ENCODE results near the gene ELF3. TPM values are rescaled to one million over a fixed set of nuclear protein-coding genes. Genes with fewer than 3 reads are reported as not detected.

Gene ELF3
- total and polyA plus RNA-seq, 2 of the 13 experiments (the other 11 are each of a cell fraction or from before 2014, with no cell fraction given) = 11.5 to 55.1 TPM

GRCh38 chr1:202056644-202057334 lies 46.4 kb downstream of the ELF3 start (continued):
- TF ChIP-seq MYPOP (CRISPR knock-in tag; IDR thresholded peaks at IDR 0.05) (no peak), HIVEP1 (CRISPR knock-in tag; IDR thresholded peaks at IDR 0.05) (no peak), EED (CRISPR knock-in tag; IDR thresholded peaks at IDR 0.05) (0 out of 2 replicates have a peak, but pooled peaks have one; percentile 54), STAG1 (CRISPR knock-in tag; IDR thresholded peaks at IDR 0.05) (peak; percentile 14), ZNF766 (CRISPR knock-in tag; IDR thresholded peaks at IDR 0.05; ENCODE audit: borderline replicate concordance) (no peak), HDAC6 (IDR thresholded peaks at IDR 0.05; ENCODE audit: low read depth, low read length) (no peak), ZNF205 (CRISPR knock-in tag; IDR thresholded peaks at IDR 0.05) (peak; percentile 100), SATB2 (CRISPR knock-in tag; IDR thresholded peaks at IDR 0.05) (no peak), ZNF138 (CRISPR knock-in tag; IDR thresholded peaks at IDR 0.05; ENCODE audit: low read depth) (no peak), IRF1 (CRISPR knock-in tag; IDR thresholded peaks at IDR 0.05; ENCODE audit: low read depth) (no peak), SAFB2 (CRISPR knock-in tag; IDR thresholded peaks at IDR 0.05; ENCODE audit: borderline replicate concordance, low read depth) (no peak; the same call in 1 of the 2 replicates), ZNF552 (CRISPR knock-in tag; IDR thresholded peaks at IDR 0.05; ENCODE audit: borderline replicate concordance) (no peak), ZFP90 (CRISPR knock-in tag; IDR thresholded peaks at IDR 0.05; ENCODE audit: borderline replicate concordance) (no peak; the same call in 1 of the 2 replicates), ZFP41 (CRISPR knock-in tag; IDR thresholded peaks at IDR 0.05; ENCODE audit: borderline replicate concordance) (no peak), ZNF644 (CRISPR knock-in tag; IDR thresholded peaks at IDR 0.05; ENCODE audit: low read depth) (peak; percentile 25; the same call in 1 of the 2 replicates), POLR2AphosphoS5 (IDR thresholded peaks at IDR 0.05; ENCODE audit: low read depth, low read length) (peak; percentile 40; the same call in 1 of the 2 replicates), ZBTB20 (CRISPR knock-in tag; IDR thresholded peaks at IDR 0.05; ENCODE audit: borderline replicate concordance, low read depth) (no peak), HNF4A (CRISPR knock-in tag; IDR thresholded peaks at IDR 0.05) (no peak)
- TF ChIP-seq, protein P1, sequence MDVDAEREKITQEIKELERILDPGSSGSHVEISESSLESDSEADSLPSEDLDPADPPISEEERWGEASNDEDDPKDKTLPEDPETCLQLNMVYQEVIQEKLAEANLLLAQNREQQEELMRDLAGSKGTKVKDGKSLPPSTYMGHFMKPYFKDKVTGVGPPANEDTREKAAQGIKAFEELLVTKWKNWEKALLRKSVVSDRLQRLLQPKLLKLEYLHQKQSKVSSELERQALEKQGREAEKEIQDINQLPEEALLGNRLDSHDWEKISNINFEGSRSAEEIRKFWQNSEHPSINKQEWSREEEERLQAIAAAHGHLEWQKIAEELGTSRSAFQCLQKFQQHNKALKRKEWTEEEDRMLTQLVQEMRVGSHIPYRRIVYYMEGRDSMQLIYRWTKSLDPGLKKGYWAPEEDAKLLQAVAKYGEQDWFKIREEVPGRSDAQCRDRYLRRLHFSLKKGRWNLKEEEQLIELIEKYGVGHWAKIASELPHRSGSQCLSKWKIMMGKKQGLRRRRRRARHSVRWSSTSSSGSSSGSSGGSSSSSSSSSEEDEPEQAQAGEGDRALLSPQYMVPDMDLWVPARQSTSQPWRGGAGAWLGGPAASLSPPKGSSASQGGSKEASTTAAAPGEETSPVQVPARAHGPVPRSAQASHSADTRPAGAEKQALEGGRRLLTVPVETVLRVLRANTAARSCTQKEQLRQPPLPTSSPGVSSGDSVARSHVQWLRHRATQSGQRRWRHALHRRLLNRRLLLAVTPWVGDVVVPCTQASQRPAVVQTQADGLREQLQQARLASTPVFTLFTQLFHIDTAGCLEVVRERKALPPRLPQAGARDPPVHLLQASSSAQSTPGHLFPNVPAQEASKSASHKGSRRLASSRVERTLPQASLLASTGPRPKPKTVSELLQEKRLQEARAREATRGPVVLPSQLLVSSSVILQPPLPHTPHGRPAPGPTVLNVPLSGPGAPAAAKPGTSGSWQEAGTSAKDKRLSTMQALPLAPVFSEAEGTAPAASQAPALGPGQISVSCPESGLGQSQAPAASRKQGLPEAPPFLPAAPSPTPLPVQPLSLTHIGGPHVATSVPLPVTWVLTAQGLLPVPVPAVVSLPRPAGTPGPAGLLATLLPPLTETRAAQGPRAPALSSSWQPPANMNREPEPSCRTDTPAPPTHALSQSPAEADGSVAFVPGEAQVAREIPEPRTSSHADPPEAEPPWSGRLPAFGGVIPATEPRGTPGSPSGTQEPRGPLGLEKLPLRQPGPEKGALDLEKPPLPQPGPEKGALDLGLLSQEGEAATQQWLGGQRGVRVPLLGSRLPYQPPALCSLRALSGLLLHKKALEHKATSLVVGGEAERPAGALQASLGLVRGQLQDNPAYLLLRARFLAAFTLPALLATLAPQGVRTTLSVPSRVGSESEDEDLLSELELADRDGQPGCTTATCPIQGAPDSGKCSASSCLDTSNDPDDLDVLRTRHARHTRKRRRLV (CRISPR knock-in tag; IDR thresholded peaks at IDR 0.05) = no peak
- TF ChIP-seq, protein P2, sequence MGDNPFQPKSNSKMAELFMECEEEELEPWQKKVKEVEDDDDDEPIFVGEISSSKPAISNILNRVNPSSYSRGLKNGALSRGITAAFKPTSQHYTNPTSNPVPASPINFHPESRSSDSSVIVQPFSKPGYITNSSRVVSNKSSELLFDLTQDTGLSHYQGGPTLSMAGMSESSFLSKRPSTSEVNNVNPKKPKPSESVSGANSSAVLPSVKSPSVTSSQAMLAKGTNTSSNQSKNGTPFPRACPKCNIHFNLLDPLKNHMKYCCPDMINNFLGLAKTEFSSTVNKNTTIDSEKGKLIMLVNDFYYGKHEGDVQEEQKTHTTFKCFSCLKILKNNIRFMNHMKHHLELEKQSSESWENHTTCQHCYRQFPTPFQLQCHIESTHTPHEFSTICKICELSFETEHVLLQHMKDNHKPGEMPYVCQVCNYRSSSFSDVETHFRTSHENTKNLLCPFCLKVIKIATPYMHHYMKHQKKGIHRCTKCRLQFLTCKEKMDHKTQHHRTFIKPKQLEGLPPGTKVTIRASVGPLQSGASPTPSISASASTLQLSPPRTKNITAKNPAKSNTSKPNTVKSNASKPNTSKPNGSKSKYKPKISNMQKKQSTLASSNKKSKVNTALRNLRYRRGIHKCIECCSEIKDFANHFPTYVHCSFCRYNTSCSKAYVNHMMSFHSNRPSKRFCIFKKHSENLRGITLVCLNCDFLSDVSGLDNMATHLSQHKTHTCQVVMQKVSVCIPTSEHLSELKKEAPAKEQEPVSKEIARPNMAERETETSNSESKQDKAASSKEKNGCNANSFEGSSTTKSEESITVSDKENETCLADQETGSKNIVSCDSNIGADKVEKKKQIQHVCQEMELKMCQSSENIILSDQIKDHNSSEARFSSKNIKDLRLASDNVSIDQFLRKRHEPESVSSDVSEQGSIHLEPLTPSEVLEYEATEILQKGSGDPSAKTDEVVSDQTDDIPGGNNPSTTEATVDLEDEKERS (CRISPR knock-in tag; IDR thresholded peaks at IDR 0.05) = no peak
